Neural progenitor cell (in vitro differentiated cells): Measurements from ENCODE around the gene B4GALT5. TPM values are rescaled to one million over a fixed set of nuclear protein-coding genes. Genes with fewer than 3 reads are reported as not detected.

ENCODE experiments used
- DNase-seq: peaks from one replicate; pipeline ENCODE4 v3.0.0-alpha.2; 2016; ENCODE audit warnings: low spot score
- H2AFZ ChIP-seq: fragments of 200-600 bp; sonication (generic); replicated peaks from 2 replicates; pipeline ENCODE4 v1.6.1; 2016; ENCODE audit warnings: antibody characterized with exemption
- H3F3A ChIP-seq: fragments of 200-600 bp; sonication (generic); 2 replicates; pipeline ENCODE4 v1.6.1; 2016; ENCODE audit warnings: antibody characterized with exemption, low read depth
- H3K27ac ChIP-seq: fragments of 200-600 bp; sonication (generic); 2 replicates; pipeline ENCODE4 v1.5.1; 2016; ENCODE audit warnings: mild to moderate bottlenecking
- H3K27me3 ChIP-seq: fragments of 200-600 bp; sonication (generic); 2 replicates; pipeline ENCODE4 v1.6.1; 2016; ENCODE audit warnings: mild to moderate bottlenecking, moderate library complexity
- H3K36me3 ChIP-seq: fragments of 200-600 bp; sonication (generic); 2 replicates; pipeline ENCODE4 v1.5.1; 2016
- H3K4me1 ChIP-seq: fragments of 200-600 bp; sonication (generic); 2 replicates; pipeline ENCODE4 v1.6.1; 2016; ENCODE audit warnings: mixed run types
- H3K4me2 ChIP-seq: fragments of 200-600 bp; sonication (generic); 2 replicates; pipeline ENCODE4 v1.6.1; 2016
- H3K4me3 ChIP-seq: fragments of 200-600 bp; sonication (generic); 2 replicates; pipeline ENCODE4 v1.5.1; 2016
- H3K79me2 ChIP-seq: fragments of 200-600 bp; sonication (generic); 2 replicates; pipeline ENCODE4 v1.6.1; 2016; ENCODE audit warnings: low read depth
- H3K9ac ChIP-seq: fragments of 200-600 bp; sonication (generic); 2 replicates; pipeline ENCODE4 v1.6.1; 2016
- H3K9me3 ChIP-seq: fragments of 200-600 bp; sonication (generic); 2 replicates; pipeline ENCODE4 v1.5.1; 2016; ENCODE audit warnings: low read depth
- H4K20me1 ChIP-seq: fragments of 200-600 bp; sonication (generic); 2 replicates; pipeline ENCODE4 v1.6.1; 2016; ENCODE audit warnings: low read depth
- H3K27ac Mint-ChIP-seq: 3 replicates; pipeline ENCODE4 v1.8.0; 2021; ENCODE audit warnings: mixed read lengths
- H3K27me3 Mint-ChIP-seq: 2 replicates; pipeline ENCODE4 v1.8.0; 2022; ENCODE audit warnings: low read depth, mild to moderate bottlenecking, inconsistent platforms, moderate library complexity, mixed read lengths; ENCODE audit not compliant: insufficient read depth
- H3K36me3 Mint-ChIP-seq: 3 replicates; pipeline ENCODE4 v1.8.0; 2021; ENCODE audit warnings: mixed read lengths
- H3K4me1 Mint-ChIP-seq: 3 replicates; pipeline ENCODE4 v1.8.0; 2021; ENCODE audit warnings: mixed read lengths
- H3K4me3 Mint-ChIP-seq: 3 replicates; pipeline ENCODE4 v1.8.0; 2021; ENCODE audit warnings: mild to moderate bottlenecking, moderate library complexity, mixed read lengths
- H3K9me3 Mint-ChIP-seq: 3 replicates; pipeline ENCODE4 v1.8.0; 2020; ENCODE audit warnings: mixed read lengths
- EZH2 ChIP-seq: fragments of 200-600 bp; sonication (generic); IDR thresholded peaks from 2 replicates; pipeline ENCODE4 v1.6.1; 2017; ENCODE audit warnings: antibody characterized with exemption, mild to moderate bottlenecking, moderate library complexity
- EZH2phosphoT487 ChIP-seq: fragments of 200-600 bp; sonication (generic); IDR thresholded peaks from 2 replicates; pipeline ENCODE4 v1.6.1; 2017; ENCODE audit warnings: antibody characterized with exemption
- total RNA-seq: library from RNA; depleted of rRNA; stranded (reverse); fragments of >200 nt; gene quantifications from 2 replicates; pipeline ENCODE4 v1.2.3, GENCODE V29; 2015; ENCODE audit warnings: low replicate concordance
- TF ChIP-seq, protein P1 (sequence below): fragments of 200-600 bp; sonication (generic); IDR thresholded peaks from 2 replicates; pipeline ENCODE4 v1.5.1; 2017; ENCODE audit warnings: antibody characterized with exemption, mild to moderate bottlenecking

Gene B4GALT5
- total RNA-seq, 1 donor from 2014 or later, result 60.1 TPM

DNA sequence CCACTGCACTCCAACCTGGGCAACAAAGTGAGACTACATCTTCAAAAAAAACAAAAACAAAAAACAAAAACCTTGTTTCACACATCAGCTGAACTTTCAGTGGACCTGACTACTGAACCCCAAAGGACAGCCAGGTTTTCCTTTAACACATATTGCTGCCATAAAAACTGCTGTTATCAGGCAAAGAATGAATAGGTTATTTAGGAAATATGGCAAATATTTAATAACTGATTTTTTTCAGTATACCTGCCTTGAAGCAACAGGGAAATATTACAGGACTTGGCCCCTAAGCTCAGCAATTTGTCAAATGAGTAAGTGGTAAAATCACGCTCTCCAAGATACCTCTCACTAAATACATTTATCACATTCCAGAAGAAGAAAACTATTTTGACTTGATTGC lies 34.0 kb downstream of the B4GALT5 start:
- no peak overlapping the region for H3K4me2 ChIP-seq
- H3K4me3 ChIP-seq, result no peak overlapping the region
- TF ChIP-seq EZH2phosphoT487, result no peak
- no peak for TF ChIP-seq EZH2
- TF ChIP-seq, protein P1, sequence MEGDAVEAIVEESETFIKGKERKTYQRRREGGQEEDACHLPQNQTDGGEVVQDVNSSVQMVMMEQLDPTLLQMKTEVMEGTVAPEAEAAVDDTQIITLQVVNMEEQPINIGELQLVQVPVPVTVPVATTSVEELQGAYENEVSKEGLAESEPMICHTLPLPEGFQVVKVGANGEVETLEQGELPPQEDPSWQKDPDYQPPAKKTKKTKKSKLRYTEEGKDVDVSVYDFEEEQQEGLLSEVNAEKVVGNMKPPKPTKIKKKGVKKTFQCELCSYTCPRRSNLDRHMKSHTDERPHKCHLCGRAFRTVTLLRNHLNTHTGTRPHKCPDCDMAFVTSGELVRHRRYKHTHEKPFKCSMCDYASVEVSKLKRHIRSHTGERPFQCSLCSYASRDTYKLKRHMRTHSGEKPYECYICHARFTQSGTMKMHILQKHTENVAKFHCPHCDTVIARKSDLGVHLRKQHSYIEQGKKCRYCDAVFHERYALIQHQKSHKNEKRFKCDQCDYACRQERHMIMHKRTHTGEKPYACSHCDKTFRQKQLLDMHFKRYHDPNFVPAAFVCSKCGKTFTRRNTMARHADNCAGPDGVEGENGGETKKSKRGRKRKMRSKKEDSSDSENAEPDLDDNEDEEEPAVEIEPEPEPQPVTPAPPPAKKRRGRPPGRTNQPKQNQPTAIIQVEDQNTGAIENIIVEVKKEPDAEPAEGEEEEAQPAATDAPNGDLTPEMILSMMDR, result no peak
- DNase-seq, result no peak
- H3K27ac ChIP-seq, result no peak overlapping the region
- no peaks in the 10 kb centered on the region for H3K9me3 ChIP-seq
- Mint-ChIP-seq H3K27ac (no peak overlapping the region), H3K27me3 (no peaks in the 10 kb centered on the region), H3K9me3 (no peaks in the 10 kb centered on the region), H3K4me1 (peaks cover 77% of the 10 kb centered on the region), H3K36me3 (peaks cover 12% of the 10 kb centered on the region), H3K4me3 (no peak overlapping the region)
- H4K20me1 ChIP-seq, result peaks cover 100% of the 10 kb centered on the region
- peaks cover 36% of the 10 kb centered on the region for H3F3A ChIP-seq
- H3K9ac ChIP-seq, result no peak overlapping the region
- peaks cover 100% of the 10 kb centered on the region for H3K79me2 ChIP-seq
- peaks cover 71% of the 10 kb centered on the region for H3K4me1 ChIP-seq
- no peak overlapping the region for H2AFZ ChIP-seq
- no peaks in the 10 kb centered on the region for H3K27me3 ChIP-seq
- no peaks in the 10 kb centered on the region for H3K36me3 ChIP-seq

DNA sequence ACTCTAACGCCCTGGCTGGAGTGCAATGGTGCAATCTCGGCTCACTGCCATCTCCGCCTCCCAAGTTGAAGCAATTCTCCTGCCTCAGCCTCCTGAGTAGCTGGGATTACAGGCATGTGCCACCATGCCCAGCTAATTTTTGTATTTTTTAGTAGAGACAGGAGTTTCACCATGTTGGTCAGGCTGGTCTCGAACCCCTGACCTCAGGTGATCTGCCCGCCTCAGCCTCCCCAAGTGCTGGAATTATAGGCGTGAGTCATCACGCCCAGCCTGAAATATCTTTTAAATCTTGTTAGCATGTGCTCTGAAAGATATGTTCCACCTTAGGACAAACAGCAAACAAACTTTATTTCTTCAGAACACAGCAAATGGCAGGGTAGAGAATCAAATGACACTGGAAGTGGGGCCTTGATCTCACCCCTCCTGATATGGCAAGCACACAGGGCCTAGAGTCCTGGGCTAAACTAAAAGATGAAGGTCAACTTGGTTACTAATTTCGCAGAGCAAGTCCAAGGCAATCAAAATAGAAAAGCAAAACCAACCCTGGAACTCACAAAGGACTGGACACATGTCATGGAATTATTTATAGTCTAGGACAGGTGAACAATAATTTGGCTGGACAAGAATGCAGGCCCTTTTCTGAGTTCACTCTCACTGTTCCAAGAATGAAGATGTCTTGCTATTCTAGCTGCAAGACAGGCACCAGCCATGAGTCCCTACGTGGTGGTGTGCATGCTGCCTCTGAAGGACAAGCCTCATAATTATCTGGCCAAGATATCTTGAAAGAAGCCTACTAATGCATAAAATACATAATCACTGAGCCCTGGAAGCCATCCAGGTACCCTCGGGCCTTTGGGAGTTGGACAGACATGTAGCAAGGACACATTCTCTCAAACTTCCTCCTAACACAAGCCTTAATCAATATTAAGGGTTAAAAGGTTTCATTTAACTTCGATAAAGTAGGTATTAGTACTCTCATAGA lies 35.6 kb downstream of the B4GALT5 start:
- Histone ChIP-seq H3F3A (peaks cover 40% of the 10 kb centered on the region), H3K79me2 (peaks cover 100% of the 10 kb centered on the region), H2AFZ (no peak overlapping the region), H3K36me3 (no peaks in the 10 kb centered on the region), H3K9me3 (no peaks in the 10 kb centered on the region), H3K4me2 (peak overlapping the region; percentile 27), H3K4me1 (peaks cover 67% of the 10 kb centered on the region), H3K27ac (peak overlapping the region; percentile 1), H3K9ac (no peak overlapping the region), H4K20me1 (peaks cover 100% of the 10 kb centered on the region), H3K27me3 (no peaks in the 10 kb centered on the region), H3K4me3 (no peak overlapping the region)
- Mint-ChIP-seq H3K4me1 (peaks cover 77% of the 10 kb centered on the region), H3K9me3 (no peaks in the 10 kb centered on the region), H3K27ac (peak overlapping the region; percentile 34), H3K27me3 (no peaks in the 10 kb centered on the region), H3K4me3 (no peak overlapping the region), H3K36me3 (peaks cover 16% of the 10 kb centered on the region)
- TF ChIP-seq EZH2 (no peak), EZH2phosphoT487 (no peak)
- TF ChIP-seq, protein P1, result no peak
- DNase-seq, result no peak

DNA sequence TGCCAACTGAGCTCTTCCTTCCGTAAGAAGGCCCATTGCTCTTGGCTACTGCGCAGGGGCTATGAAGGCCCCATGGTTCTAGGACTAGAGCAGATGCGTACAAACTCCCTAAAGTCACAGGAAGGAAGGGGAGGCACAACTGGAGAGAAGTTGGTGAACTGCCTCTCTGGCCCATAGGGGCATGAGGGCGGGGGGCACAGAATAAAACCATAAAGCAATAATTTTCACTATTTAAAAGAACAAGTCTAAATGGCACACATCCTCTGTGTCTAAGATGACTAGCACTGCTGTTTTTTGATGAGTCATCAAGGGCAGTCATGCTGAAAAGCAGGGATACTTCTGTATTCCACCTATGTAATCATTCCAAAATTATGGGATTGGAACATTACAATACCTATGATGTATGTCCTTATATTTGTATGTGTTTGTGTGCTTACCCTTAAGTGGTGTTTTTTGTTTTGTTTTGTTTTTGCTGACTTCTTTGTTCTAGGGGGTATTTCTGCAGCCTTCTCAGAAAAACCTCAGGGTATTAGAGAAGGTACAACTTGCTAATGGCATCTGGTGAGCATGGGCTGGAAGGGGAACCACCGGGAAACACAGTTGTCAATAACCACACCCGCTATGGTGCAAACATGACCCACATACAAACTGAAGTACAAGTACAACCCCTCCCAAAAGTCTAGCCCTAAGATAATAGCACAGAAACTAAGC lies 36.9 kb downstream of the B4GALT5 start:
- Histone ChIP-seq H3K4me3 (no peak overlapping the region), H3K4me1 (peaks cover 74% of the 10 kb centered on the region)

More for the DNA sequence above, 36.9 kb downstream of the B4GALT5 start:
- H3K9me3 ChIP-seq, result no peaks in the 10 kb centered on the region
- no peak overlapping the region for H3K4me3 Mint-ChIP-seq
- TF ChIP-seq, protein P1, result no peak
- TF ChIP-seq EZH2 (no peak), EZH2phosphoT487 (no peak)
- H3K27ac ChIP-seq, result no peak overlapping the region
- H3K27me3 Mint-ChIP-seq, result peaks cover 2% of the 10 kb centered on the region
- no peaks in the 10 kb centered on the region for H3K36me3 ChIP-seq
- peaks cover 74% of the 10 kb centered on the region for H3K4me1 Mint-ChIP-seq
- H2AFZ ChIP-seq, result no peak overlapping the region
- no peaks in the 10 kb centered on the region for H3K9me3 Mint-ChIP-seq
- peaks cover 100% of the 10 kb centered on the region for H3K79me2 ChIP-seq
- peaks cover 40% of the 10 kb centered on the region for H3F3A ChIP-seq
- no peak for DNase-seq
- peaks cover 10% of the 10 kb centered on the region for H3K36me3 Mint-ChIP-seq
- H3K9ac ChIP-seq, result no peak overlapping the region
- no peak overlapping the region for H3K27ac Mint-ChIP-seq
- H3K27me3 ChIP-seq, result no peaks in the 10 kb centered on the region
- no peak overlapping the region for H3K4me2 ChIP-seq
- H4K20me1 ChIP-seq, result peaks cover 100% of the 10 kb centered on the region
